GM21717 (cell line): ENCODE measurements around the gene PSME4.

Experiments used
- ATAC-seq: cut with Tn5 transposase; IDR thresholded peaks from one replicate; pipeline ENCODE4 v1.9.1; 2021; ENCODE audit warnings: mild to moderate bottlenecking, moderate library complexity; ENCODE audit not compliant: unreplicated experiment

PSME4 gene, protein sequence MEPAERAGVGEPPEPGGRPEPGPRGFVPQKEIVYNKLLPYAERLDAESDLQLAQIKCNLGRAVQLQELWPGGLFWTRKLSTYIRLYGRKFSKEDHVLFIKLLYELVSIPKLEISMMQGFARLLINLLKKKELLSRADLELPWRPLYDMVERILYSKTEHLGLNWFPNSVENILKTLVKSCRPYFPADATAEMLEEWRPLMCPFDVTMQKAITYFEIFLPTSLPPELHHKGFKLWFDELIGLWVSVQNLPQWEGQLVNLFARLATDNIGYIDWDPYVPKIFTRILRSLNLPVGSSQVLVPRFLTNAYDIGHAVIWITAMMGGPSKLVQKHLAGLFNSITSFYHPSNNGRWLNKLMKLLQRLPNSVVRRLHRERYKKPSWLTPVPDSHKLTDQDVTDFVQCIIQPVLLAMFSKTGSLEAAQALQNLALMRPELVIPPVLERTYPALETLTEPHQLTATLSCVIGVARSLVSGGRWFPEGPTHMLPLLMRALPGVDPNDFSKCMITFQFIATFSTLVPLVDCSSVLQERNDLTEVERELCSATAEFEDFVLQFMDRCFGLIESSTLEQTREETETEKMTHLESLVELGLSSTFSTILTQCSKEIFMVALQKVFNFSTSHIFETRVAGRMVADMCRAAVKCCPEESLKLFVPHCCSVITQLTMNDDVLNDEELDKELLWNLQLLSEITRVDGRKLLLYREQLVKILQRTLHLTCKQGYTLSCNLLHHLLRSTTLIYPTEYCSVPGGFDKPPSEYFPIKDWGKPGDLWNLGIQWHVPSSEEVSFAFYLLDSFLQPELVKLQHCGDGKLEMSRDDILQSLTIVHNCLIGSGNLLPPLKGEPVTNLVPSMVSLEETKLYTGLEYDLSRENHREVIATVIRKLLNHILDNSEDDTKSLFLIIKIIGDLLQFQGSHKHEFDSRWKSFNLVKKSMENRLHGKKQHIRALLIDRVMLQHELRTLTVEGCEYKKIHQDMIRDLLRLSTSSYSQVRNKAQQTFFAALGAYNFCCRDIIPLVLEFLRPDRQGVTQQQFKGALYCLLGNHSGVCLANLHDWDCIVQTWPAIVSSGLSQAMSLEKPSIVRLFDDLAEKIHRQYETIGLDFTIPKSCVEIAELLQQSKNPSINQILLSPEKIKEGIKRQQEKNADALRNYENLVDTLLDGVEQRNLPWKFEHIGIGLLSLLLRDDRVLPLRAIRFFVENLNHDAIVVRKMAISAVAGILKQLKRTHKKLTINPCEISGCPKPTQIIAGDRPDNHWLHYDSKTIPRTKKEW (N-terminal part only)

GRCh38 chr2:53970724-53971602 lies at the start of gene PSME4:
Gene PSME4 (minus strand): TSS chr2:53970993. CDS start chr2:53970784, 209 bp downstream.
- peak; percentile 85 for ATAC-seq

- no peak for ATAC-seq
Measured at GRCh38 chr2:54015798-54016699, 45.3 kb upstream of the PSME4 start.

- ATAC-seq: no peak
Measured at GRCh38 chr2:54013996-54014395, 43.2 kb upstream of the PSME4 start.

GRCh38 chr2:54012538-54013141 lies 41.8 kb upstream of the PSME4 start:
- ATAC-seq: no peak

- ATAC-seq: no peak
Measured at GRCh38 chr2:54009549-54009948, 38.8 kb upstream of the PSME4 start.

GRCh38 chr2:54008439-54008838 lies 37.6 kb upstream of the PSME4 start:
- no peak for ATAC-seq

DNA sequence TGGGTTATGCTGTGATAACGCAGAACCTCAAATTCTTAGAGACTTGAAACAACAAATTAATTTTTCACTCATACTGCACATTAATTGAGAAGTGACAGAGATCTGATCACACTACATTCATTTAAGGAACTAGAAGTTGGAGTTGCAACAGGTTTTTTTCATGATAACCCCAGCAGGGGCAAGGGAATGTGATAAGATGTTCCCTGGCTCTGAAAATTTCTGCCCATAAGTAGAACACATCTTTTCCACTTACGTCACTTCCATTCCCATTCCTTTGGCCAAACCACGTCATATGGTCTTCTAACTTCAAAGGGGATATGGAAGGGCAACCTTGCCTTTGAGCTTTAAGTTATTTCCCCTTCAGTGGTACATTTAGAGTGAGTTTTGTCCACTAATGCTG lies 29.7 kb upstream of the PSME4 start:
- no peak for ATAC-seq

- ATAC-seq: no peak
Measured at GRCh38 chr2:54000122-54000521, 29.3 kb upstream of the PSME4 start.

GRCh38 chr2:53998834-53999233 lies 28.0 kb upstream of the PSME4 start:
- no peak for ATAC-seq

GRCh38 chr2:53994818-53995808 lies 24.3 kb upstream of the PSME4 start:
- ATAC-seq: peak; percentile 83

DNA sequence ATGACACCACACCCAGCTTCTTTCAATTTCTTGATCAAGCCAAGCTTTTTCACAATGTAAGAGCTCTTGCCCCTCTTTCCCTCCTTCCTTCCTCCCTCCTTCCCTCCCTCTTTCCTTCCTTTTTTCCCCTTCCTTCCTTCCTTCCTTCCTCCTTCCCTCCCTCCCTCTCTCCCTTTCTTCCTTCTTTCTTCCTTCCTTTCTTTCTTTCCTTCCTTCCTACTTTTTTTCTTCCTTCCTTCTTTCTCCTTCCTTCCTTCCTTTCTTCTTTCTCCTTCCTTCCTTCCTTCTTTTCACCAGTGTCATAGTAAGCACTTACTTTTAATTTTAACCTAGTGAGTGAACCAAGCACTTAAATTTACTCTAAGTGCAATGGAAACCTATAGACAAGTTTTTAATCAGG lies 21.2 kb upstream of the PSME4 start:
- ATAC-seq: no peak

DNA sequence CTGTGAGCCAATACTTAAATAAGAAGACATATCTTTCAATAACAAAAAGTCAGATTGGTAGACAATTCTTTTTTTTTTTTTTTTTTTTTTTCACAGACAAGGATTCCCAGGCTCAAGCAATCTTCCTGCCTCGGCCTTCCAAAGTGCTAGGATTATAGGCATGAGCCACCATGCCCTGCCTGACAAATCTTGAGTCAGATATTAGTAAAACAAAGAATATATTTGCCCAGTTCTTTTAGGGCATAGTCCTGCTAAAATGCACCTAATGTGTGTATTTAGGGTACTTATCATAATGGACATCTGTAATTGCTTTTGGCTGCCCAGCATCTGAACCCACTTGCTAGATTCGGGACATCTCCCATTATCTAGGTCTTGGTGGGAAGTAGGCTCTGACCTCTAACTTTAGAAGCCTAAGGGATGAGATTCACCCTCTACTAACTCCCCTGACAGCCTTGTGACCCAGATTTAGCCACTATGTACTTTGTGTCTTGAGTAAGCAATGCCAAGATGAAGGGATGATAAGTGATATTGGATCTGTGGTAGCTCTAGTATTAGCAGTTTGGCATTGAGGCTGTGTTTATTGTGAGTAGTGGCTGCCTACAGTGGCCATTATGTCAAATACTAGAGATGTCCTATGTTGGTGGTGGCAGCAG lies 18.5 kb upstream of the PSME4 start:
- no peak for ATAC-seq

DNA sequence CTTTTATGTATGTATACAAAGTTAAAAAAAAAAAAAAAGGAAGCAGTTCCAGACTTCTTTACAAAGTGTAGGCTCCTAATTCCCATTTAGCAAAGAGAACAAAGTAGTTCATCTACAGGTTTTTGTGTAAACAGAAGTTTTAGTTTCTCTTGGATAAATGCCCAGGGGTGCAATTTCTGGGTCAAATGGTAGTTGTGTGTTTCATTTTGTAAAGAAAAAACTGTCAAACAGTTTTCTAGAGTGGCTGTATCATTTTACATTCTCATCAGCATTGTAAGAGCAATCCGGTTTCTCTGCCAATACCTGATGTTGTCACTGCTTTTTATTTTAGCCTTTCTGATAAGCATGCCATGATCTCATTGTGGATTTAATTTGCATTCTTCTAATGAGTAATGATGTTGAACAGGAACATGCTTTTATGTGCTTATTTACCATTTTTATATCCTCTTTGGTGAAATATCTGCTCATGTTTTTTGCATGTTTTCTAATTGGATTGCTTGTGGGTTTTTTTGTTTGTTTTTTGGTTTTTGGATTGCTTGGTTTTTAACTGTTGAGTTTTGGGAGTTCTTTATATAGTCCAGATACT lies 16.6 kb upstream of the PSME4 start:
- ATAC-seq: peak; percentile 68

DNA sequence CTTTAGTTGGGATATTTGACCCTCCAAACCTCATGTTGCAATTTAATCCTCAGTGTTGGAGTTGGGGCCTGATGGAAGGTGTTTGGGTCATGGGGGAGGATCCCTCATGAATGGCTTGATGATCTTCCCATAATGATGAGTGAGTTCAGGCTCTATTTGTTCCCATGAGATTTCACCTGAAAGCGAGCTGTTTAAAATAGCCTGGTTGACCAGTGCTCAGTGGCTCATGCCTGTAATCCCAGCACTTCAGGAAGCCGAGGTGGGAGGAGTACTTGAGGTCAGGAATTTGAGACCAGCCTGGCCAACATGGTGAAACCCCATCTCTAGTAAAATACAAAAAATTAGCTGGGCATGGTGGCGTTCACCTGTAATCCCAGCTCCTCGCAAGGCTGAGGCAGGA lies 14.9 kb upstream of the PSME4 start:
- no peak for ATAC-seq

GRCh38 chr2:53969968-53970723 lies 647 bp downstream of the PSME4 start:
- peak; percentile 25 for ATAC-seq
